ENCODE measurements around the gene POLE4.

POLE4 gene

DNA sequence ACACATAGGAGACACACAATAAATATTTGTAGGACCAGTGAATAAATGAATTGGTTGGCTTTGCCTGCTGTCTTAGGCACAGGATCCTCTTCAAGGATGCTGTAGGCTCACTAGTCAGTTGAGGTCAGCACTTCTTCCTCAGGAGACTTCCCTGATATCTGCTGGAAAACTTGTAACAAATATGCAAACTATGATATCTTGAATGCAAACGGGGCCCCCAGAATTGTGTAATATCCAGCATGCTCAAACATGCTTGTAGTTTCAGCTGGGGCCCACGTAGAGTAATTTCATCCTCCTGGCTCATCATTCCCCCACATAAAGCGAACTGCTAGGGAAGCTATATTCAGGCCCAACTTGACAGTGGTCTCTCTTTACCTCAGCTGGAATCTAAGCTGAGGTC lies 43.6 kb downstream of the POLE4 start:
- Histone ChIP-seq H3K36me3 (ENCODE audit: control insufficient read depth, insufficient read depth, low read length) (no peaks in the 10 kb centered on the region), H3K9me3 (ENCODE audit: control insufficient read depth, insufficient read depth, low read length) (no peaks in the 10 kb centered on the region; the same call in 1 of the 2 replicates), H3K27me3 (ENCODE audit: control insufficient read depth, insufficient read depth, low read length) (no peaks in the 10 kb centered on the region), H3K27ac (ENCODE audit: low read depth, low read length) (no peak overlapping the region), H3K4me1 (ENCODE audit: control insufficient read depth, insufficient read depth, low read length) (no peaks in the 10 kb centered on the region), H3K4me3 (ENCODE audit: low read depth, low read length) (no peak overlapping the region), H3K9ac (ENCODE audit: low read depth, low read length) (no peak overlapping the region)

DNA sequence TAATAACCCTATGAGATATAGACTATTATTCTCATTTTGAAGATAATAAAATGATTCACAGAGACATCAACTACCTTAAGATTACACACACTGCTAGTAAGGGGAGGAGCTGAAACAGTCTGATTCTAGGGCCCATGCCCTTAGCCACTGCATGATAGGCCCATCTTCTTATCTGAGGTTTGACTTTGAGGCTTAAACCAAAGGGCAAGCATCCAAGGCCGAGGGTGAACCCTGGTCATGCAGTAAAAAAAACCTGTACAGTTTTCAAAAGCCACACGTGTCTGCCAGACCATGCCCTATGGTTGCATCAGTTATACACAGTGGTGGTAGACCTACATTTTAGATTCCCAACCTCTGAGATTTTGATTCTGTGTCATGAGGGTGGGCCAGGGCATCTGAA lies 44.8 kb downstream of the POLE4 start:
- Histone ChIP-seq H3K4me3 (ENCODE audit: low read depth, low read length) (no peak overlapping the region), H3K27ac (ENCODE audit: low read depth, low read length) (no peak overlapping the region), H3K9me3 (ENCODE audit: control insufficient read depth, insufficient read depth, low read length) (no peaks in the 10 kb centered on the region; the same call in 1 of the 2 replicates), H3K36me3 (ENCODE audit: control insufficient read depth, insufficient read depth, low read length) (no peaks in the 10 kb centered on the region), H3K4me1 (ENCODE audit: control insufficient read depth, insufficient read depth, low read length) (no peaks in the 10 kb centered on the region), H3K9ac (ENCODE audit: low read depth, low read length) (no peak overlapping the region), H3K27me3 (ENCODE audit: control insufficient read depth, insufficient read depth, low read length) (no peaks in the 10 kb centered on the region)

DNA sequence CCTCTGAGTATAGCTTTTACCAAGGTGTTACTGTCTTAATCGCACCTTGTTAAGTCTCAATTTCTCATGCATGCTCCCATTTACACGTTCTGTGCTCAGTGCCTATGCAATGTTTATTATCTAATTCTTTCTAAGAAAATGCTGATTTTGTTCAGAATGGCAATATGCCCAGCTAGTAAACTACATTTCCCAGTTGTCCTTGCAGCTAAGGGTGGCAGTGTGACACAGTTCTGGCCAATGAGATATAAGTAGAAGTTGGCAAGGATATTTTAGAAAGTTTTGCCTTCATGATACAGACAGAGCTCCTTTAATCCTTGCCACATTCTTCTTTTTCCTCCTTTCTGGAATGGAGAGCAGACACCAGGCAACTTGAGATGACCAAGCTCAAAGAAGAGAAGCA lies 45.3 kb downstream of the POLE4 start:
- Histone ChIP-seq H3K9me3 (ENCODE audit: control insufficient read depth, insufficient read depth, low read length) (no peaks in the 10 kb centered on the region), H3K27ac (ENCODE audit: low read depth, low read length) (no peak overlapping the region), H3K4me1 (ENCODE audit: control insufficient read depth, insufficient read depth, low read length) (no peaks in the 10 kb centered on the region), H3K4me3 (ENCODE audit: low read depth, low read length) (no peak overlapping the region), H3K36me3 (ENCODE audit: control insufficient read depth, insufficient read depth, low read length) (no peaks in the 10 kb centered on the region), H3K27me3 (ENCODE audit: control insufficient read depth, insufficient read depth, low read length) (no peaks in the 10 kb centered on the region), H3K9ac (ENCODE audit: low read depth, low read length) (no peak overlapping the region)

DNA sequence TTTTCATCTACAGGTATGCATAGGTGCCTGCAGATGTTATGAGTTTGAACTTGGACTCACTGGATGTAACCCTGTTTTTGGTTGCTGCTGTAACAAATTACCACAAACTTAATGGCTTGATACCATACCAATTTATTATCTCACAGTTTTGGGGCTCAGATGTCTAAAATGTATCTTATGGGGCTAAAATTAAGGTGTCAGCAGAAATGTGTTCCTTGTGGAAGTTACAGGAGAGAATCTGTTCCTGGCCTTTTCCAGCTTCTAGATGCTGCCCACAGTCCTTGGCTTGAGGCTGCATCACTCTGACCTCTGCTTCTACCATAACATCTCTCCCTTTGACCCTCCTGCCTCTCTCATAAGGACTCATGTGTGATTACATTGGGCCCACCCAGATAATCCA lies 47.6 kb downstream of the POLE4 start:
- Histone ChIP-seq H3K9ac (ENCODE audit: low read depth, low read length) (no peak overlapping the region), H3K27me3 (ENCODE audit: control insufficient read depth, insufficient read depth, low read length) (no peaks in the 10 kb centered on the region), H3K9me3 (ENCODE audit: control insufficient read depth, insufficient read depth, low read length) (no peaks in the 10 kb centered on the region), H3K36me3 (ENCODE audit: control insufficient read depth, insufficient read depth, low read length) (no peaks in the 10 kb centered on the region), H3K27ac (ENCODE audit: low read depth, low read length) (no peak overlapping the region), H3K4me3 (ENCODE audit: low read depth, low read length) (no peak overlapping the region), H3K4me1 (ENCODE audit: control insufficient read depth, insufficient read depth, low read length) (no peaks in the 10 kb centered on the region)

DNA sequence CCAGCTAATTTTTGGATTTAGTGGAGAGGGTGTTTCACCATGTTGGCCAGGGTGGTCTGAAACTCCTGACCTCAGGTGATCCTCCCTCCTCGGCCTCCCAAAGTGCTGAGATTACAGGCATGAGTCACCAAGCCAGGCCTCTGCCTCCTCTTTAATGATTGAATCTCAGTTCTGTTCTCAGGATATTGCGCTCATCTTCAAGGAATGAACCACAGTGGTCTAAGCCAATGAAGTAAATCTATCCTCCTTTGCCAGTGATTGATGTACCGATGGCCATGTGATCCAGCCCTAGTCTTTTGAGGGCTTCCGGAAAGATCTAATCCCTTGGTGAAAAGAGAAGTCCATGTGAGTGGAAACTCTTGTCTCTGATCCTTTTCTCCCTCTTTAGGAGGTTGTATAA lies 48.6 kb downstream of the POLE4 start:
- no peaks in the 10 kb centered on the region for H3K9me3 ChIP-seq (ENCODE audit: control insufficient read depth, insufficient read depth, low read length)
- no peaks in the 10 kb centered on the region for H3K36me3 ChIP-seq (ENCODE audit: control insufficient read depth, insufficient read depth, low read length)
- no peak overlapping the region for H3K4me3 ChIP-seq (ENCODE audit: low read depth, low read length)
- H3K27ac ChIP-seq (ENCODE audit: low read depth, low read length), result no peak overlapping the region
- H3K9ac ChIP-seq (ENCODE audit: low read depth, low read length), result no peak overlapping the region
- H3K4me1 ChIP-seq (ENCODE audit: control insufficient read depth, insufficient read depth, low read length), result no peaks in the 10 kb centered on the region
- no peaks in the 10 kb centered on the region for H3K27me3 ChIP-seq (ENCODE audit: control insufficient read depth, insufficient read depth, low read length)

DNA sequence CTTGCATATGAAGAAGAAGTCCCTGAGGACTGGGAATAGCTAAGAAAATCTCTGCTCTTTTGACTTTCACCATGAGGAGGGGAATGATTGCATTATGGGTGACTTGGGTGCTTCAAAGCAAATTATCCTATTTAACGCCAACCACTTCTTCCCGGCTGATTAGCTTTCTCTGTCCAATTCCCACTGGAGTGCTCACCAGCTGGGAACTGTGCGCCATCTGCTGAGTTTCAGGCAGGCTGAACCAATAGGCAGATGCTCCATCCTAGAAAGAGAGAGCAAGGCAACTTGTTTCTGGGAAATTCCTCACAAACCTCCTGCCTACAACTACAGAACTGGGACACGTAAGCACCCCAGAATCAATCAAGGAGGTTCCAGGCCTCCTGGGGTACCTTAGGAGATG lies 49.4 kb downstream of the POLE4 start:
- no peaks in the 10 kb centered on the region for H3K9me3 ChIP-seq (ENCODE audit: control insufficient read depth, insufficient read depth, low read length)
- H3K27ac ChIP-seq (ENCODE audit: low read depth, low read length), result no peak overlapping the region
- no peak overlapping the region for H3K9ac ChIP-seq (ENCODE audit: low read depth, low read length)
- H3K4me1 ChIP-seq (ENCODE audit: control insufficient read depth, insufficient read depth, low read length), result no peaks in the 10 kb centered on the region
- H3K36me3 ChIP-seq (ENCODE audit: control insufficient read depth, insufficient read depth, low read length), result no peaks in the 10 kb centered on the region
- H3K4me3 ChIP-seq (ENCODE audit: low read depth, low read length), result no peak overlapping the region
- no peaks in the 10 kb centered on the region for H3K27me3 ChIP-seq (ENCODE audit: control insufficient read depth, insufficient read depth, low read length)

DNA sequence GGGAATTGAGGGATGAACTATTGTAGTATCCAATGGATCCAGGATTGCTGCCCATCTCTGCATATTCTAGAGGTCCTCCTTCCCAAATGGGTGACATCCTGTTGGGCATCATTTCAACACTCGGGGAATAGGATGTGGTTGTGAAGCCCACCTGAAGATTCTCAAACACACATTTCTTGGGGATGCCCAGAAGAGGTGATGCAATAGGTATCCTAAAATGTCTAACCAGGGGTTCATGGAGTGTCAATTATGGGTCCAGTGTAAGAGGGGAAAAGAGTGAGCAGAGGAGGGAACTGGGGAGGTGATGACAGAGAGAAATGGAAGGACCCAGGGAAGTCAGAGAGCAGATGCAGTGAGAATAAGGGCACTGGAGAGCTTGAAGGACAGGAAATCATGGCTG lies 52.1 kb downstream of the POLE4 start:
- Histone ChIP-seq H3K4me3 (ENCODE audit: low read depth, low read length) (no peak overlapping the region), H3K36me3 (ENCODE audit: control insufficient read depth, insufficient read depth, low read length) (no peaks in the 10 kb centered on the region), H3K4me1 (ENCODE audit: control insufficient read depth, insufficient read depth, low read length) (no peaks in the 10 kb centered on the region), H3K9me3 (ENCODE audit: control insufficient read depth, insufficient read depth, low read length) (no peaks in the 10 kb centered on the region), H3K27me3 (ENCODE audit: control insufficient read depth, insufficient read depth, low read length) (no peaks in the 10 kb centered on the region), H3K27ac (ENCODE audit: low read depth, low read length) (no peak overlapping the region), H3K9ac (ENCODE audit: low read depth, low read length) (no peak overlapping the region)

DNA sequence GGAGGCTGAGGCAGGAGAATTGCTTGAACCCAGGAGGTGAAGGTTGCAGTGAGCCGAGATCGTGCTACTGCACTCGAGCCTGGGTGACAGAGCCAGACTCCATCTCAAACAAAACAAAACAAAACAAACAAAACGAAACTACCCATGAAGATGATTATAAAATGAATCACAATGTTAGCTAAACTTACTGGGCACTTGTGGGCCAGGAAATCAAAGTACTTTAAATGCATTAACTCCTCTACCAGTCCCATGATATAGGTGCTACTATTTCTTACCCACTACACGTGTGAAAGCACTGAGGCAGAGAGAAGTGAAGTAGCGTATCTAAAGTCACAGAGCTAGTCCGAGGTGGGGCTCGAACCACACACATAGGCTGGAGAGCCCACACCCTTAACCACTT lies 53.6 kb downstream of the POLE4 start:
- Histone ChIP-seq H3K4me1 (ENCODE audit: control insufficient read depth, insufficient read depth, low read length) (no peaks in the 10 kb centered on the region), H3K27ac (ENCODE audit: low read depth, low read length) (no peak overlapping the region), H3K36me3 (ENCODE audit: control insufficient read depth, insufficient read depth, low read length) (no peaks in the 10 kb centered on the region), H3K9ac (ENCODE audit: low read depth, low read length) (no peak overlapping the region), H3K27me3 (ENCODE audit: control insufficient read depth, insufficient read depth, low read length) (no peaks in the 10 kb centered on the region), H3K4me3 (ENCODE audit: low read depth, low read length) (no peak overlapping the region), H3K9me3 (ENCODE audit: control insufficient read depth, insufficient read depth, low read length) (no peaks in the 10 kb centered on the region)

DNA sequence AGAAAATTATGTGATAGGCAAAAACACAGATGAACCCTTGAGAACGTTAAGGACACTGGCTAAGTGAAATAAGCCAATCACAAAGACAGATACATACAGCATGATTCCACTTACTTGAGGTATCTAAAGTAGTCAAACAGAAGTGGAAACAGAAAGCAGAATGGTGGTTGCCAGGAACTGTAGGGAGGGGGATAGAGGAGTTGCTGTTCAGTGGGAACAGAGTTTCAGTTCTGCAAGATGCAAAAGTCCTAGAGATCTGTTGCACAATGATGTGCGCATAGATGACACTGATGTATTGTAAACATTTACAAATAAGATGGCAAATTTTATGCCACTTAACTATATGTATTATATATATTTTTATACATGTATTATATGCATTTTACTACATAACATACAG lies 59.7 kb downstream of the POLE4 start:
- no peak overlapping the region for H3K27ac ChIP-seq (ENCODE audit: low read depth, low read length)

More for the DNA sequence above, 59.7 kb downstream of the POLE4 start:
- no peaks in the 10 kb centered on the region for H3K36me3 ChIP-seq (ENCODE audit: control insufficient read depth, insufficient read depth, low read length)
- no peaks in the 10 kb centered on the region for H3K27me3 ChIP-seq (ENCODE audit: control insufficient read depth, insufficient read depth, low read length)
- peaks cover 6% of the 10 kb centered on the region; the same call in 1 of the 2 replicates for H3K4me1 ChIP-seq (ENCODE audit: control insufficient read depth, insufficient read depth, low read length)
- no peaks in the 10 kb centered on the region for H3K9me3 ChIP-seq (ENCODE audit: control insufficient read depth, insufficient read depth, low read length)
- no peak overlapping the region for H3K4me3 ChIP-seq (ENCODE audit: low read depth, low read length)
- no peak overlapping the region for H3K9ac ChIP-seq (ENCODE audit: low read depth, low read length)

Measured in HUES48 (cell line).